Heart right ventricle (tissue), 16 donors: ENCODE measurements around the gene BCL2L15. TPM values are rescaled to one million over a fixed set of nuclear protein-coding genes. Genes with fewer than 3 reads are reported as not detected.

Experiments used
- ATAC-seq, 8 donors: fragments of 200-7000 bp; cut with Tn5 transposase; one replicate each; pipeline ENCODE4 v1.9.1; 2020; ENCODE audit warnings: mild to moderate bottlenecking in 8 of 8, moderate library complexity in 8 of 8, moderate number of reproducible peaks in 1 of 8
- DNase-seq, 2 donors: peaks; one replicate each; pipeline ENCODE4 v3.0.0-alpha.2; 2020
- H3K27ac ChIP-seq, 10 donors: fragments of 200-600 bp; sonication (generic) in 2 of 10; one replicate each; pipeline versions ENCODE4 v1.5.0 to v1.8.0; 2020 to 2022; ENCODE audit warnings: mild to moderate bottlenecking in 3 of 10
- H3K27me3 ChIP-seq, 7 donors: fragments of 200-600 bp; one replicate each; pipeline ENCODE4 v1.8.0; 2021 to 2022; ENCODE audit warnings: mild to moderate bottlenecking in 2 of 7
- H3K36me3 ChIP-seq, 9 donors: fragments of 200-600 bp; sonication (generic) in 1 of 9; one replicate each; pipeline versions ENCODE4 v1.5.0 to v1.8.0; 2020 to 2022; ENCODE audit warnings: mild to moderate bottlenecking in 2 of 9
- H3K4me1 ChIP-seq, 9 donors: fragments of 200-600 bp; sonication (generic) in 1 of 9; one replicate each; pipeline versions ENCODE4 v1.5.0 to v1.8.0; 2020 to 2022; ENCODE audit warnings: mild to moderate bottlenecking in 4 of 9
- H3K4me3 ChIP-seq, 10 donors: fragments of 200-600 bp; sonication (generic) in 2 of 10; one replicate each; pipeline versions ENCODE4 v1.5.0 to v1.8.0; 2020 to 2022; ENCODE audit warnings: mild to moderate bottlenecking in 7 of 10, moderate library complexity in 2 of 10
- H3K9me3 ChIP-seq, 11 donors: fragments of 200-600 bp in 10 of 11; sonication (generic) in 2 of 11; one replicate each; pipeline versions ENCODE4 v1.5.0 to v1.8.0; 2013 to 2022; ENCODE audit warnings: mild to moderate bottlenecking in 2 of 11, control low read depth in 1 of 11, moderate library complexity in 1 of 11
- WGBS, 2 donors: extraction: QIAGEN DNeasy Blood & Tissue Kit; methylation state at CpG; one replicate each; pipeline ENCODE4 v1.1.7; 2013; ENCODE audit warnings: inconsistent platforms in 1 of 2; 5-methylcytosine and 5-hydroxymethylcytosine counted together
- intact Hi-C, 10 donors: fragments of 100-400 bp; cut with DNase I; formaldehyde crosslinking; loops; one replicate each; pipeline versions ENCODE4 v1.11.1 to v1.14.2; 2022
- polyA plus RNA-seq, 2 donors: library from polyadenylated mRNA; stranded (reverse); fragments of 200-250 nt; gene quantifications; one replicate each; pipeline ENCODE4 v1.2.3, GENCODE V29; 2013
- total RNA-seq, 10 donors: library from RNA; stranded (reverse); fragmentation: NEBNext Ultra II Directional in 3 of 10; extraction: Animal tissue kit (Norgen Biotek cat#: 25700) in 3 of 10; gene quantifications; one replicate each; pipeline versions ENCODE4 v1.2.1 to v1.2.4, GENCODE V29; 2021 to 2023
- TF ChIP-seq, protein P1 (sequence below), 9 donors: fragments of 200-600 bp; sonication (generic) in 2 of 9; IDR thresholded peaks; one replicate each; pipeline versions ENCODE4 v1.5.0 to v1.8.0; 2021 to 2022; ENCODE audit warnings: antibody characterized with exemption in 9 of 9, mild to moderate bottlenecking in 5 of 9, moderate library complexity in 1 of 9
- donor health status: Arrhythmogenic right ventricular cardiomyopathy.
- donor health status: ischemic (EF 13 %, LVEDD 7.1; RV severe dilation, severe dysfunction).
- donor health status: healthy with polysubstance abuse.
- donor health status: DM: no; HTN: yes; CAD: no.
- donor health status: DM: no; HTN: no; CAD: no.
- donor health status: ischemic (EF 25% LVEDD 6.9; RV normal size, moderate dysfunction).
- donor health status: ischemic (EF 25% LVEDD 5.7; RV mildly dilated, moderate dysfunction).
- donor health status: healthy.
- donor health status: DM: yes; HTN: yes; CAD: no.
- donor health status: Ischemic cardiomyopathy.
- donor health status: ischemic (EF 35%, LVEDD 5.7; RV mildly dilated, moderate dysfunction).
- donor health status: nonischemic (EF 11% LVEDD 7.7; RV severe dilation, severe dysfunction).
- donor health status: DM: yes; HTN: yes; CAD: no.
- donor health status: PGD.
- donor health status: ischemic (EF 29% LVEDD 5.4; RV normal size, mild dysfunction).
- donor health status: nonischemic (EF 23%, LVEDD 6.1; RV moderate dilation, normal function).

BCL2L15 gene
- total and polyA plus RNA-seq, 12 donors: 0.05 to 0.28 (median 0.09) TPM; not detected in 3

DNA sequence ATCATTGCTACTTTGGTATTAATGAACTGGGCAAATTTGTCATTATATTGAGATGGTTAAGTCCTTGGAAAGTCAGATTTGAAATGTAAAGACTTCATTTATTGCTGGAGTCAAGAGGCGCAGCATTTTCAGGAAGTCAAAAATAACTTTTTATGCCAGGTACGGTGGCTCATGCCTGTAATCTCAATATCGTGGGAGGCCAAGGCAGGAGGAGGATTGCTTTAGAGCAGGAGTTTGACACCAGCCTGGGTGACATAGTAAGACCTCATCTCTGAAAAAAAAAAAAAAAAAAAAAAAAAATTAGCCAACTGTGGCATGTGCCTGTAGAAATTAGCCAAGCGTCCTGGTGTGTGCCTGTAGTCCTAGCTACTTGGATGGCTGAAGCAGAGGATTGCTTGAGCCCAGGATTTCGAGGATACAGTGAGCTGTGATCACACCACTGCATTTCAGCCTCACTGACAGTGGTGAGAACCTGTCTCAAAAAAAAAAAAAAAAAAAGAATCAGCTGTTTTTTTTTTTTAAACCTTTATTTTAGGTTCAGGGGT, 47.2 kb upstream of the BCL2L15 start:
- H3K36me3 ChIP-seq: no peaks in the 10 kb centered on the region
- intact Hi-C loops: loop anchor here in 1 of 10 donors (10.0 kb wide), 1 partner anchor 100 kb away; no protein-coding TSS in a partner anchor
- DNase-seq (no peak), ATAC-seq (no peak)
- WGBS, 2 donors: 66 to 70% methylated on average over 5 of the region's 5 CpGs
- H3K9me3 ChIP-seq: no peaks in the 10 kb centered on the region
- H3K27me3 ChIP-seq: no peaks in the 10 kb centered on the region
- TF ChIP-seq, protein P1, sequence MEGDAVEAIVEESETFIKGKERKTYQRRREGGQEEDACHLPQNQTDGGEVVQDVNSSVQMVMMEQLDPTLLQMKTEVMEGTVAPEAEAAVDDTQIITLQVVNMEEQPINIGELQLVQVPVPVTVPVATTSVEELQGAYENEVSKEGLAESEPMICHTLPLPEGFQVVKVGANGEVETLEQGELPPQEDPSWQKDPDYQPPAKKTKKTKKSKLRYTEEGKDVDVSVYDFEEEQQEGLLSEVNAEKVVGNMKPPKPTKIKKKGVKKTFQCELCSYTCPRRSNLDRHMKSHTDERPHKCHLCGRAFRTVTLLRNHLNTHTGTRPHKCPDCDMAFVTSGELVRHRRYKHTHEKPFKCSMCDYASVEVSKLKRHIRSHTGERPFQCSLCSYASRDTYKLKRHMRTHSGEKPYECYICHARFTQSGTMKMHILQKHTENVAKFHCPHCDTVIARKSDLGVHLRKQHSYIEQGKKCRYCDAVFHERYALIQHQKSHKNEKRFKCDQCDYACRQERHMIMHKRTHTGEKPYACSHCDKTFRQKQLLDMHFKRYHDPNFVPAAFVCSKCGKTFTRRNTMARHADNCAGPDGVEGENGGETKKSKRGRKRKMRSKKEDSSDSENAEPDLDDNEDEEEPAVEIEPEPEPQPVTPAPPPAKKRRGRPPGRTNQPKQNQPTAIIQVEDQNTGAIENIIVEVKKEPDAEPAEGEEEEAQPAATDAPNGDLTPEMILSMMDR (IDR thresholded peaks at IDR 0.05): no peak
- peaks cover 2 to 83% (median 48%) of the 10 kb centered on the region in 9 donors for H3K4me1 ChIP-seq
- no peak overlapping the region for H3K4me3 ChIP-seq
- no peak overlapping the region for H3K27ac ChIP-seq

DNA sequence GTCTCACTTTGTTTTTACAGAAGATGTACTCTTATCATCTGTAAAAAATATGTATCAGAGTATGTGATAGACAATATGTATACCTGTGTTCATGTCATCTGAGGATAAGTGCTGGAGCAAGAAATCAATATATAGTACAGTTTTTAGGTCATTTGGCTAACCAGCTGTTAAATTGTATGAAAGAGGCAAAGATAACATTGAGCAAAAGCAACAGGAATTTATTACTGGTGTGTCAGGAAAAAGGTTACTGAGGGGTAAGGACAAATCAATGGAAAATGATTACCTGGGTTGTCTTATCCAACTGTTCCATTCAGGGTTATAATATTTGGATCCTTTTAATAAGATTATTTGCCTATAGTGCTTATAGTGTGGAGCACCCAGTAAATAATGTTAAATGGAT, 46.6 kb upstream of the BCL2L15 start:
- TF ChIP-seq, protein P1 (IDR thresholded peaks at IDR 0.05): no peak
- peaks cover 2 to 78% (median 42%) of the 10 kb centered on the region in 9 donors for H3K4me1 ChIP-seq
- ATAC-seq: no peak
- no peak overlapping the region for H3K27ac ChIP-seq
- no peak for DNase-seq
- no peaks in the 10 kb centered on the region for H3K27me3 ChIP-seq
- H3K9me3 ChIP-seq: no peaks in the 10 kb centered on the region
- no peaks in the 10 kb centered on the region for H3K36me3 ChIP-seq
- intact Hi-C loops: loop anchor here in 1 of 10 donors (10.0 kb wide), 1 partner anchor 99 kb away; no protein-coding TSS in a partner anchor
- H3K4me3 ChIP-seq: no peak overlapping the region

DNA sequence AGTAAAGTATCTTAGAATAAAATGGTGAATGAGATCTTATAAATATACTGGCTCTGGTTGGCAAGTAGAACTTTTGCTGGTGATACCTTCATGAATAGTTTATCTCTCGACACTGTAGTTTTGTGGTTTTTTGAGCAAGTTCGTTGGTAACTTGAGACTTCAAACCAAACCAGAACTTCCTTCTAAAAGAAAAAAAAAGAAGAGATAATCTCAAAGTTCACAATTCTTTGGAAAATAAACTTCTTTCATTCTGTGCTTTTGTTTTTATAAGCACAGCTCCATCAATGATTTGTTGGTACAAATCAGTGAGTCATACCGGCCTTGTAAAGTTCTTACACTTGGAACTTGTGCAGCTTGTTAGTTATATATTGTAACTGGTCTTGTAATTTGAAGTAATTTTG, 44.1 kb upstream of the BCL2L15 start:
- ATAC-seq: no peak
- TF ChIP-seq, protein P1 (IDR thresholded peaks at IDR 0.05): no peak
- peak overlapping the region in 7 of 10 donors; percentile 81 to 95 (median 90) for H3K4me3 ChIP-seq

DNA sequence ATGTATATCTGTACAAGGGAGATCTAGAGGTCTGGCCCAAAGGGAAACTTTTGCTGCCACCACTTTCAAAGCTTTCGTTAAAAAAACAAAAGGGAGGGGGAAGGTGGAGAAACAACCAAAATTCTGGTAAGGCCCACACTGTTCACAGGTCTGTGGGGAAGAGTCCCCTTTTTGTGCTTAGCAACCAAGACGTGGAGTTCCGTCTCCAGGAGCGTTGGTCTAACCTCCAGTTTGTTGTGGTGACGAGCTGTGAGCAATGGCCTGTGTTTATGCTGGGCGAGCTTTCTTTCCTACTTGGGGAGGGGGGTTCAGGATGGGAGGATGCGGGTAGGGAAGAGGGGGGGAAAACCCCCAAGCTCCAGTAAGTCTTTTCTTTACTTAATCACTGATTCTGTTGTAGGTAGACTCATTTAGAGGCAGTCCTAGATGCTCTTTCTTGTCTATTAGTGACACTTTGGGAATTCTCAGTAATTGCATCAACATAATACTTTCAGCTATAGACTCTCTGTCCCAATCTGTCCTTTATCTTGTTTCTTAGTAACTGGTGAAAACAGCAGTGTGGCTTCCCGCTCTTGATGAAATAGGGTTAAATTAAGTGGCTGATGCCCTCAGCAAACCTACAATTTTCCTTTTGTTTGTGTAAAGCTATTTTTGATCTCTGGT, 43.2 kb upstream of the BCL2L15 start:
- H3K27me3 ChIP-seq: no peaks in the 10 kb centered on the region
- no peaks in the 10 kb centered on the region for H3K36me3 ChIP-seq
- peak overlapping the region in 9 of 10 donors; percentile 80 to 97 (median 94) for H3K27ac ChIP-seq
- peak overlapping the region; percentile 40 to 97 (median 90) for H3K4me3 ChIP-seq
- peak in 4 of 8 donors; percentile 5 to 32 (median 15) for ATAC-seq
- 2 to 3% methylated on average over 8 of the region's 8 CpGs for WGBS, 2 donors
- H3K9me3 ChIP-seq: no peaks in the 10 kb centered on the region
- intact Hi-C loops: loop anchor here in 1 of 10 donors (10.0 kb wide), 1 partner anchor 96 kb away; no protein-coding TSS in a partner anchor
- TF ChIP-seq, protein P1 (IDR thresholded peaks at IDR 0.05): no peak
- peak in 1 of 2 donors; percentile 18 for DNase-seq
- peaks cover 2 to 62% (median 46%) of the 10 kb centered on the region in 9 donors for H3K4me1 ChIP-seq

More for the DNA sequence above, 44.1 kb upstream of the BCL2L15 start:
- H3K4me1 ChIP-seq: peaks cover 2 to 70% (median 46%) of the 10 kb centered on the region in 9 donors
- no peak for DNase-seq
- no peaks in the 10 kb centered on the region for H3K36me3 ChIP-seq
- peak overlapping the region in 6 of 10 donors; percentile 7 to 97 (median 94) for H3K27ac ChIP-seq
- no peaks in the 10 kb centered on the region for H3K9me3 ChIP-seq
- 25 to 40% methylated on average over 3 of the region's 3 CpGs for WGBS, 2 donors
- intact Hi-C loops: loop anchor here in 1 of 10 donors (10.0 kb wide), 1 partner anchor 97 kb away; no protein-coding TSS in a partner anchor
- no peaks in the 10 kb centered on the region for H3K27me3 ChIP-seq
